Suprapubic skin (tissue), 4 donors: ENCODE results near the gene EVA1A.

Source experiments
- CTCF ChIP-seq, 2 donors: fragments of 200-600 bp in 1 of 2; fragments of 450-650 bp in 1 of 2; sonication (generic) in 1 of 2; IDR thresholded peaks; one replicate each; pipeline ENCODE4 v1.5.1; 2016 to 2019; ENCODE audit warnings: antibody characterized with exemption in 2 of 2, mild to moderate bottlenecking in 1 of 2, moderate library complexity in 1 of 2
- EP300 ChIP-seq: sonication (generic); formaldehyde crosslinking; IDR thresholded peaks from one replicate; pipeline ENCODE4 v1.6.1; 2017; ENCODE audit warnings: antibody characterized with exemption
- POLR2A ChIP-seq, 2 donors: fragments of 450-650 bp; IDR thresholded peaks; one replicate each; pipeline ENCODE4 v1.6.1; 2017; ENCODE audit warnings: antibody characterized with exemption in 2 of 2, mild to moderate bottlenecking in 2 of 2, moderate library complexity in 2 of 2
- POLR2AphosphoS5 ChIP-seq, 3 donors: sonication (generic); formaldehyde crosslinking; IDR thresholded peaks; one replicate each; pipeline ENCODE4 v1.6.1; 2017; ENCODE audit warnings: antibody characterized with exemption in 3 of 3

- no peak for TF ChIP-seq CTCF (IDR thresholded peaks at IDR 0.05)
- no peak for TF ChIP-seq POLR2A (IDR thresholded peaks at IDR 0.05)
- no peak for TF ChIP-seq POLR2AphosphoS5 (IDR thresholded peaks at IDR 0.05)
- TF ChIP-seq EP300 = no peak
These were observed 45.2 kb upstream of the EVA1A start for GRCh38 chr2:75605770-75606529.
